GM21528 (cell line): ENCODE results near the gene CYCS.
A peak's percentile ranks its signal among the peaks of the same experiment; 100 is the strongest.
"Not testable (repeated sequence)": the region's sequence is repeated elsewhere in the genome, so short reads cannot be mapped to it uniquely, and the experiment has no call there.

Experiments
- ATAC-seq: cut with Tn5 transposase; IDR thresholded peaks from one replicate; pipeline ENCODE4 v1.9.1; 2021; ENCODE audit warnings: mild to moderate bottlenecking, moderate library complexity; ENCODE audit not compliant: unreplicated experiment, low FRiP score

The CYCS gene

GRCh38 chr7:25125137-25125946 is at the start of gene CYCS:
TSS of gene CYCS (minus strand) at chr7:25125260. CDS start at chr7:25124119, 1,141 bp downstream.
- peak; percentile 94 for ATAC-seq

- ATAC-seq, result no peak
Observed at GRCh38 chr7:25173184-25173583, 48.1 kb upstream of the CYCS start.

GRCh38 chr7:25171516-25171915 is 46.5 kb upstream of the CYCS start:
- ATAC-seq, result no peak

- no peak for ATAC-seq
Observed at GRCh38 chr7:25171071-25171470, 46.0 kb upstream of the CYCS start.

- ATAC-seq, result no peak
Observed at GRCh38 chr7:25169683-25170082, 44.6 kb upstream of the CYCS start.

- ATAC-seq, result no peak
Observed at GRCh38 chr7:25168145-25168544, 43.1 kb upstream of the CYCS start.

- no peak for ATAC-seq
Observed at GRCh38 chr7:25167262-25167843, 42.3 kb upstream of the CYCS start.

- not testable (repeated sequence) for ATAC-seq
Observed at GRCh38 chr7:25159983-25160596, 35.0 kb upstream of the CYCS start.

- no peak for ATAC-seq
Observed at GRCh38 chr7:25158966-25159365, 33.9 kb upstream of the CYCS start.

- ATAC-seq, result no peak
Observed at GRCh38 chr7:25151773-25152172, 26.7 kb upstream of the CYCS start.

GRCh38 chr7:25149836-25150235 is 24.8 kb upstream of the CYCS start:
- no peak for ATAC-seq

GRCh38 chr7:25148772-25149575 is 23.9 kb upstream of the CYCS start:
- no peak for ATAC-seq

GRCh38 chr7:25143763-25144162 is 18.7 kb upstream of the CYCS start:
- ATAC-seq, result no peak

GRCh38 chr7:25139536-25139935 is 14.5 kb upstream of the CYCS start:
- ATAC-seq, result no peak

- no peak for ATAC-seq
Observed at GRCh38 chr7:25134358-25135010, 9.4 kb upstream of the CYCS start.

- ATAC-seq, result no peak
Observed at GRCh38 chr7:25132430-25132829, 7.4 kb upstream of the CYCS start.

GRCh38 chr7:25126751-25127150 is 1.7 kb upstream of the CYCS start:
- no peak for ATAC-seq

- ATAC-seq, result peak; percentile 25
Observed at GRCh38 chr7:25124465-25125136, 459 bp downstream of the CYCS start.

- no peak for ATAC-seq
Observed at GRCh38 chr7:25122373-25122772, 2.7 kb downstream of the CYCS start.

- ATAC-seq, result no peak
Observed at GRCh38 chr7:25121599-25121998, 3.5 kb downstream of the CYCS start.
